HL-60 (cell line): ENCODE data around the gene CPHXL2.

Experiments used
- DNase-seq, 2 experiments: peaks; one replicate each; pipeline ENCODE4 v3.0.0-alpha.2; 2010 to 2020; ENCODE audit warnings: low read depth in 1 of 2, low spot score in 1 of 2
- H3K27ac ChIP-seq: fragments of 250-450 bp; sonication (Bioruptor Pico); replicated peaks from 2 replicates; pipeline ENCODE4 v1.5.1; 2020; ENCODE audit warnings: mild to moderate bottlenecking, moderate library complexity
- H3K27me3 ChIP-seq: fragments of 250-450 bp; sonication (Bioruptor Pico); 2 replicates; pipeline ENCODE4 v1.5.1; 2021; ENCODE audit warnings: mild to moderate bottlenecking, moderate library complexity; ENCODE audit not compliant: insufficient read depth, poor library complexity, severe bottlenecking
- H3K4me3 ChIP-seq: replicated peaks from 2 replicates; pipeline ENCODE4 v1.5.1; 2011; ENCODE audit warnings: mild to moderate bottlenecking, control low read depth, low read length; ENCODE audit not compliant: insufficient read depth
- CTCF ChIP-seq: IDR thresholded peaks from one replicate; pipeline ENCODE4 v1.5.1; 2011; ENCODE audit warnings: low read length, control low read depth, inconsistent platforms; ENCODE audit not compliant: insufficient read depth
- GABPA ChIP-seq: IDR thresholded peaks from 2 replicates; pipeline ENCODE4 v1.6.1; 2012; ENCODE audit warnings: low read depth
- POLR2AphosphoS5 ChIP-seq: IDR thresholded peaks from 2 replicates; pipeline ENCODE4 v1.6.1; 2012; ENCODE audit warnings: low read depth
- REST ChIP-seq: IDR thresholded peaks from 2 replicates; pipeline ENCODE4 v1.6.1; 2012; ENCODE audit warnings: low read depth; ENCODE audit not compliant: insufficient replicate concordance
- SPI1 ChIP-seq: IDR thresholded peaks from 2 replicates; pipeline ENCODE4 v1.6.1; 2012; ENCODE audit warnings: low read depth, mild to moderate bottlenecking, borderline replicate concordance

The CPHXL2 gene

GRCh38 chr16:75667503-75667902, 9.3 kb downstream of the CPHXL2 start:
- TF ChIP-seq CTCF (no peak), POLR2AphosphoS5 (no peak), SPI1 (no peak), REST (no peak), GABPA (no peak)
- H3K27me3 ChIP-seq, result no peaks in the 10 kb centered on the region
- no peak for DNase-seq
- no peak overlapping the region for H3K4me3 ChIP-seq
- H3K27ac ChIP-seq, result no peak overlapping the region

- no peaks in the 10 kb centered on the region for H3K27me3 ChIP-seq
- no peak for TF ChIP-seq POLR2AphosphoS5
- no peak for TF ChIP-seq CTCF
- no peak for TF ChIP-seq SPI1
- no peak overlapping the region for H3K27ac ChIP-seq
- H3K4me3 ChIP-seq, result no peak overlapping the region
- no peak for DNase-seq
Measured at GRCh38 chr16:75660726-75661302, 16.0 kb downstream of the CPHXL2 start.

- Histone ChIP-seq H3K27ac (no peak overlapping the region), H3K27me3 (no peaks in the 10 kb centered on the region), H3K4me3 (no peak overlapping the region)
- no peak for DNase-seq
- no peak for TF ChIP-seq SPI1
- no peak for TF ChIP-seq REST
- TF ChIP-seq CTCF, result no peak
- no peak for TF ChIP-seq POLR2AphosphoS5
- TF ChIP-seq GABPA, result no peak
Measured at GRCh38 chr16:75660321-75660720, 16.5 kb downstream of the CPHXL2 start.

- TF ChIP-seq GABPA, result no peak
- Histone ChIP-seq H3K4me3 (no peak overlapping the region), H3K27me3 (no peaks in the 10 kb centered on the region), H3K27ac (no peak overlapping the region)
- no peak for DNase-seq
Measured at GRCh38 chr16:75658175-75658574, 18.6 kb downstream of the CPHXL2 start.
